H9 (cell line): ENCODE measurements around the gene AGT. TPM values are rescaled to one million over a fixed set of nuclear protein-coding genes. Genes with fewer than 3 reads are reported as not detected.

Experiments
- DNase-seq: peaks from one replicate; pipeline ENCODE4 v3.0.0-alpha.2; 2017
- H2AFZ ChIP-seq: one replicate; pipeline ENCODE4 v1.6.1; 2013; ENCODE audit warnings: mild to moderate bottlenecking, low read length, control low read depth, moderate library complexity
- H2AK5ac ChIP-seq: 2 replicates; pipeline ENCODE4 v1.6.1; 2013; ENCODE audit warnings: low read length, control low read depth, mixed read lengths; ENCODE audit not compliant: insufficient read length
- H2BK120ac ChIP-seq: one replicate; pipeline ENCODE4 v1.6.1; 2013; ENCODE audit warnings: low read depth, mild to moderate bottlenecking, low read length, control low read depth, inconsistent platforms; ENCODE audit not compliant: poor library complexity, severe bottlenecking
- H2BK12ac ChIP-seq: 2 replicates; pipeline ENCODE4 v1.6.1; 2013; ENCODE audit warnings: low read length, control low read depth, mixed read lengths, low read depth; ENCODE audit not compliant: insufficient read length
- H2BK15ac ChIP-seq: 2 replicates; pipeline ENCODE4 v1.6.1; 2013; ENCODE audit warnings: low read depth, low read length, control low read depth
- H2BK20ac ChIP-seq: one replicate; pipeline ENCODE4 v1.6.1; 2013; ENCODE audit warnings: low read depth, mild to moderate bottlenecking, low read length, control low read depth, inconsistent platforms; ENCODE audit not compliant: poor library complexity, severe bottlenecking
- H2BK5ac ChIP-seq: 2 replicates; pipeline ENCODE4 v1.6.1; 2013; ENCODE audit warnings: low read length, control low read depth, mixed read lengths; ENCODE audit not compliant: insufficient read length
- H3K14ac ChIP-seq: 2 replicates; pipeline ENCODE4 v1.6.1; 2013; ENCODE audit warnings: low read length, control low read depth; ENCODE audit not compliant: insufficient read depth
- H3K18ac ChIP-seq: 2 replicates; pipeline ENCODE4 v1.6.1; 2013; ENCODE audit warnings: low read depth, mild to moderate bottlenecking, mixed read lengths, low read length, control low read depth; ENCODE audit not compliant: insufficient read length
- H3K23ac ChIP-seq: 2 replicates; pipeline ENCODE4 v1.6.1; 2013; ENCODE audit warnings: low read length, control low read depth, mixed read lengths, low read depth; ENCODE audit not compliant: insufficient read length
- H3K23me2 ChIP-seq: 2 replicates; pipeline ENCODE4 v1.6.1; 2013; ENCODE audit warnings: low read depth, mild to moderate bottlenecking, mixed read lengths, low read length, control low read depth; ENCODE audit not compliant: insufficient read length, poor library complexity, severe bottlenecking
- H3K27ac ChIP-seq: 2 replicates; pipeline ENCODE4 v1.5.1; 2013; ENCODE audit warnings: low read length, control low read depth, mixed read lengths, low read depth; ENCODE audit not compliant: insufficient read length
- H3K27me3 ChIP-seq: 2 replicates; pipeline ENCODE4 v1.6.1; 2013; ENCODE audit warnings: low read length, control low read depth, inconsistent platforms; ENCODE audit not compliant: insufficient read depth
- H3K4ac ChIP-seq: 2 replicates; pipeline ENCODE4 v1.6.1; 2013; ENCODE audit warnings: low read depth, mild to moderate bottlenecking, control low read depth, inconsistent platforms, low read length, moderate library complexity
- H3K4me1 ChIP-seq: 2 replicates; pipeline ENCODE4 v1.6.1; 2013; ENCODE audit warnings: low read length, control low read depth, inconsistent platforms; ENCODE audit not compliant: insufficient read depth
- H3K4me2 ChIP-seq: 2 replicates; pipeline ENCODE4 v1.6.1; 2013; ENCODE audit warnings: low read length, control low read depth, mixed read lengths; ENCODE audit not compliant: insufficient read length, insufficient read depth
- H3K56ac ChIP-seq: 2 replicates; pipeline ENCODE4 v1.6.1; 2013; ENCODE audit warnings: low read depth, mild to moderate bottlenecking, mixed read lengths, low read length, control low read depth; ENCODE audit not compliant: insufficient read length
- H3K79me1 ChIP-seq: 2 replicates; pipeline ENCODE4 v1.6.1; 2013; ENCODE audit warnings: low read depth, mild to moderate bottlenecking, moderate library complexity, low read length, control low read depth, inconsistent platforms; ENCODE audit not compliant: insufficient read depth, poor library complexity, severe bottlenecking
- H3K79me2 ChIP-seq: 2 replicates; pipeline ENCODE4 v1.6.1; 2013; ENCODE audit warnings: low read length, control low read depth, inconsistent platforms; ENCODE audit not compliant: insufficient read depth
- H3K9ac ChIP-seq: 2 replicates; pipeline ENCODE4 v1.6.1; 2013; ENCODE audit warnings: low read length, control low read depth, mixed read lengths; ENCODE audit not compliant: insufficient read length; ENCODE audit errors: extremely low read depth
- H3K9me3 ChIP-seq: one replicate; pipeline ENCODE4 v1.6.1; 2013; ENCODE audit warnings: low read depth, low read length, inconsistent platforms; ENCODE audit not compliant: control insufficient read depth
- H3T11ph ChIP-seq: one replicate; pipeline ENCODE4 v1.6.1; 2013; ENCODE audit warnings: mild to moderate bottlenecking, low read length, control low read depth, inconsistent platforms
- H4K20me1 ChIP-seq: one replicate; pipeline ENCODE4 v1.6.1; 2013; ENCODE audit not compliant: control insufficient read depth, insufficient read length, insufficient read depth
- H4K5ac ChIP-seq: 2 replicates; pipeline ENCODE4 v1.6.1; 2013; ENCODE audit warnings: low read depth, mild to moderate bottlenecking, mixed read lengths, low read length, control low read depth; ENCODE audit not compliant: insufficient read length
- H4K8ac ChIP-seq: replicated peaks from 2 replicates; pipeline ENCODE4 v1.6.1; 2013; ENCODE audit warnings: low read length, control low read depth, mixed read lengths, low read depth; ENCODE audit not compliant: insufficient read length
- H4K91ac ChIP-seq: 2 replicates; pipeline ENCODE4 v1.6.1; 2013; ENCODE audit warnings: low read depth, mild to moderate bottlenecking, moderate library complexity, mixed read lengths, low read length, control low read depth; ENCODE audit not compliant: insufficient read length
- H3K27ac Mint-ChIP-seq, 3 experiments: 2 replicates in 2 of 3; 3 replicates in 1 of 3; pipeline ENCODE4 v1.8.0; 2020 to 2021; ENCODE audit warnings: mixed read lengths in 3 of 3, mild to moderate bottlenecking in 1 of 3, moderate library complexity in 1 of 3
- H3K27me3 Mint-ChIP-seq: 2 replicates; pipeline ENCODE4 v1.8.0; 2021; ENCODE audit warnings: low read depth, mild to moderate bottlenecking, moderate library complexity, mixed read lengths
- H3K36me3 Mint-ChIP-seq, 3 experiments: 2 replicates in 2 of 3; 3 replicates in 1 of 3; pipeline ENCODE4 v1.8.0; 2020 to 2021; ENCODE audit warnings: low read depth in 3 of 3, mixed read lengths in 3 of 3; ENCODE audit not compliant: insufficient read depth in 1 of 3
- H3K4me1 Mint-ChIP-seq, 2 experiments: 2 replicates each; pipeline ENCODE4 v1.8.0; 2020; ENCODE audit warnings: mixed read lengths in 2 of 2
- H3K4me3 Mint-ChIP-seq, 2 experiments: 2 replicates in 1 of 2; 3 replicates in 1 of 2; pipeline ENCODE4 v1.8.0; 2020 to 2021; ENCODE audit warnings: mild to moderate bottlenecking in 2 of 2, mixed read lengths in 2 of 2, moderate library complexity in 1 of 2
- H3K9me3 Mint-ChIP-seq, 2 experiments: 2 replicates in 1 of 2; 3 replicates in 1 of 2; pipeline ENCODE4 v1.8.0; 2020; ENCODE audit warnings: mild to moderate bottlenecking in 2 of 2, mixed read lengths in 2 of 2, moderate library complexity in 1 of 2
- whole genome bisulfite sequencing: extraction: QIAGEN DNeasy Blood & Tissue Kit; methylation state at CpG from one replicate; pipeline ENCODE4 v1.1.7; 2013; ENCODE audit warnings: missing lambda C conversion rate, low lambda C conversion rate, mixed read lengths; ENCODE audit not compliant: insufficient read length; ENCODE audit errors: extremely low coverage; 5-methylcytosine and 5-hydroxymethylcytosine counted together
- total RNA-seq: library from RNA; stranded (reverse); gene quantifications from 2 replicates; pipeline ENCODE4 v1.2.1, GENCODE V29; 2021
- TF ChIP-seq, protein P1 (sequence below): fragments of 200-600 bp; sonication (generic); conservative IDR thresholded peaks from 3 replicates; pipeline ENCODE4 v1.8.0; 2021; ENCODE audit warnings: antibody characterized with exemption, mild to moderate bottlenecking

AGT gene
- total RNA-seq, 1 experiment from 2014 or later: not detected

DNA sequence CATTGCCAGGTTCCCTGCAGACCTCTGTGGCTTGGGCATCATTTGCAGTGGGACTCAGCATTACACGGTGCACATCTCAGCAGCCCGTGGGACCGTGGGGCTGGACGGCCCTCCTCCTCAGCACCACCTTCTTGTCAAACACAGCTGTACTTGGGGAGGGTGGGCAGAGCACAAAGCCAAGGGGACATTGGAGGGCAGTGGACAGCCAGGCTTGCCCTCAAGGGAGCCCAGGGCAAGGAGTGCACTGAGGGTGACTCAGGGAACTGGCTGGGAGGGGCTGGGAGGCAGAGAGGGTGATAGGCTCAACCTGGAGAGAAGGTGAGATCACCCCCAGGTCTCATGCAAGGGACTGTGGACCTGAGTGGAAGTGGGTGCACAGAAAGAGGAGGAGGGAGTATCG lies 36.7 kb upstream of the AGT start:
- H4K20me1 ChIP-seq: no peaks in the 10 kb centered on the region
- TF ChIP-seq, protein P1, sequence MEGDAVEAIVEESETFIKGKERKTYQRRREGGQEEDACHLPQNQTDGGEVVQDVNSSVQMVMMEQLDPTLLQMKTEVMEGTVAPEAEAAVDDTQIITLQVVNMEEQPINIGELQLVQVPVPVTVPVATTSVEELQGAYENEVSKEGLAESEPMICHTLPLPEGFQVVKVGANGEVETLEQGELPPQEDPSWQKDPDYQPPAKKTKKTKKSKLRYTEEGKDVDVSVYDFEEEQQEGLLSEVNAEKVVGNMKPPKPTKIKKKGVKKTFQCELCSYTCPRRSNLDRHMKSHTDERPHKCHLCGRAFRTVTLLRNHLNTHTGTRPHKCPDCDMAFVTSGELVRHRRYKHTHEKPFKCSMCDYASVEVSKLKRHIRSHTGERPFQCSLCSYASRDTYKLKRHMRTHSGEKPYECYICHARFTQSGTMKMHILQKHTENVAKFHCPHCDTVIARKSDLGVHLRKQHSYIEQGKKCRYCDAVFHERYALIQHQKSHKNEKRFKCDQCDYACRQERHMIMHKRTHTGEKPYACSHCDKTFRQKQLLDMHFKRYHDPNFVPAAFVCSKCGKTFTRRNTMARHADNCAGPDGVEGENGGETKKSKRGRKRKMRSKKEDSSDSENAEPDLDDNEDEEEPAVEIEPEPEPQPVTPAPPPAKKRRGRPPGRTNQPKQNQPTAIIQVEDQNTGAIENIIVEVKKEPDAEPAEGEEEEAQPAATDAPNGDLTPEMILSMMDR: no peak
- no peak overlapping the region for H3K4ac ChIP-seq
- H2AFZ ChIP-seq: no peak overlapping the region
- no peak overlapping the region for H3T11ph ChIP-seq
- no peak overlapping the region for H3K27ac ChIP-seq
- no peaks in the 10 kb centered on the region for H3K23me2 ChIP-seq
- no peak overlapping the region for H3K18ac ChIP-seq
- no peak overlapping the region for H3K23ac ChIP-seq
- no peak overlapping the region for H4K91ac ChIP-seq
- Mint-ChIP-seq H3K27me3 (peaks cover 6% of the 10 kb centered on the region), H3K9me3 (no peaks in the 10 kb centered on the region), H3K36me3 (no peaks in the 10 kb centered on the region; a peak in 1 of 7 replicates), H3K4me1 (peaks cover 47 to 59% of the 10 kb centered on the region in 2 experiments), H3K4me3 (no peak overlapping the region), H3K27ac (no peak overlapping the region; a peak in 1 of 7 replicates)
- no CpG with 5 or more reads among the region's 5 CpGs for WGBS
- H2BK20ac ChIP-seq: no peak overlapping the region
- no peaks in the 10 kb centered on the region for H3K27me3 ChIP-seq
- no peak overlapping the region for H3K9ac ChIP-seq
- no peak overlapping the region for H3K4me2 ChIP-seq
- no peaks in the 10 kb centered on the region for H3K79me1 ChIP-seq
- H3K4me1 ChIP-seq: peaks cover 4% of the 10 kb centered on the region; the same call in 1 of the 2 replicates
- H2BK15ac ChIP-seq: no peak overlapping the region
- H4K5ac ChIP-seq: no peak overlapping the region
- no peak overlapping the region; the same call in 1 of the 2 replicates for H3K14ac ChIP-seq
- H3K79me2 ChIP-seq: no peaks in the 10 kb centered on the region
- no peak overlapping the region for H4K8ac ChIP-seq
- H2BK12ac ChIP-seq: no peak overlapping the region
- DNase-seq: no peak
- no peak overlapping the region for H2BK5ac ChIP-seq
- no peak overlapping the region for H2AK5ac ChIP-seq
- H3K56ac ChIP-seq: no peak overlapping the region
- H2BK120ac ChIP-seq: no peak overlapping the region
- H3K9me3 ChIP-seq: no peaks in the 10 kb centered on the region
